Measurements from ENCODE around the gene GPRC5C. TPM values are rescaled to one million over a fixed set of nuclear protein-coding genes. Genes with fewer than 3 reads are reported as not detected.

Gene GPRC5C
- total and polyA plus RNA-seq, 2 experiments from 2014 or later, result 1.6 to 2.7 TPM

DNA sequence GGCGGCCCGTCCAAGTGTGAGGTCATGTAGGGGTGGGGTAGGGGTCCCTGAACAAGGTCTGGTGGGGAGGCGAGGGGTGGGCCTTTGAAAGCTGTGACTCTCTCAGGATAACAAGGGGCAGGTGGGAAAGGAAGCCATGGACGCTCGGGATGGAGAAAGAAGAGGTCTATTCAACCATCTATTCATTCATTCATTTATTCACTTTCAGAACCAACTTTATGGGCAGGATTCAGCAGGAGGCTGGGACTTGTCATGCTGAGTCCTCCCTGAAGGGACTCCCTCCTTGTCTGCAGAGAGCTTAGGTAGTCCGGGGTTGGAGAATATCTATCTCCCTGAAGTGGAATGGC lies 25.9 kb downstream of the GPRC5C start:
- H3K4me3 ChIP-seq, result no peak overlapping the region
- in situ Hi-C loops (cut with MboI), result no loop called here
- WGBS, 2 experiments (ENCODE audit: low coverage in 1 of 2, low lambda C conversion rate in 2 of 2, missing lambda C conversion rate in 2 of 2), result 29% methylated on average over 6 of the region's 6 CpGs
- no peak overlapping the region for H3K4me2 ChIP-seq (ENCODE audit: unreplicated experiment)
- H2AFZ ChIP-seq, result no peak overlapping the region
- no peaks in the 10 kb centered on the region for H3K9me3 ChIP-seq (ENCODE audit: low read depth)
- peaks cover 4% of the 10 kb centered on the region; the same call in 1 of the 2 replicates for H3K4me1 ChIP-seq (ENCODE audit: insufficient read depth)
- H3K27ac ChIP-seq, result no peak overlapping the region
- no peak for TF ChIP-seq EZH2 (IDR thresholded peaks at IDR 0.05; ENCODE audit: insufficient read depth, poor library complexity, severe bottlenecking)
- TF ChIP-seq EZH2phosphoT487 (IDR thresholded peaks at IDR 0.05; ENCODE audit: insufficient read depth, low read depth), result no peak
- H3F3A ChIP-seq (ENCODE audit: insufficient read depth), result no peaks in the 10 kb centered on the region
- no peak for DNase-seq
- no peaks in the 10 kb centered on the region for H4K20me1 ChIP-seq (ENCODE audit: insufficient read depth)
- no peaks in the 10 kb centered on the region for H3K27me3 ChIP-seq (replicated peaks; ENCODE audit: insufficient read depth)
- H3K36me3 ChIP-seq (ENCODE audit: low read depth), result no peaks in the 10 kb centered on the region
- H3K9me2 ChIP-seq (ENCODE audit: insufficient read depth), result no peaks in the 10 kb centered on the region
- H3K9ac ChIP-seq, result no peak overlapping the region
- no peaks in the 10 kb centered on the region for H3K79me2 ChIP-seq (ENCODE audit: insufficient read depth)

- Histone ChIP-seq H3K4me1 (ENCODE audit: insufficient read depth) (peaks cover 4% of the 10 kb centered on the region; the same call in 1 of the 2 replicates), H3K9me3 (ENCODE audit: low read depth) (no peaks in the 10 kb centered on the region), H3K27ac (no peak overlapping the region), H3K4me2 (ENCODE audit: unreplicated experiment) (no peak overlapping the region), H4K20me1 (ENCODE audit: insufficient read depth) (no peaks in the 10 kb centered on the region), H3K9ac (no peak overlapping the region), H2AFZ (no peak overlapping the region), H3K9me2 (ENCODE audit: insufficient read depth) (no peaks in the 10 kb centered on the region), H3F3A (ENCODE audit: insufficient read depth) (no peaks in the 10 kb centered on the region), H3K27me3 (replicated peaks; ENCODE audit: insufficient read depth) (no peaks in the 10 kb centered on the region), H3K4me3 (no peak overlapping the region), H3K36me3 (ENCODE audit: low read depth) (no peaks in the 10 kb centered on the region), H3K79me2 (ENCODE audit: insufficient read depth) (no peaks in the 10 kb centered on the region)
- no peak for DNase-seq
- TF ChIP-seq EZH2phosphoT487 (IDR thresholded peaks at IDR 0.05; ENCODE audit: insufficient read depth, low read depth) (no peak), EZH2 (IDR thresholded peaks at IDR 0.05; ENCODE audit: insufficient read depth, poor library complexity, severe bottlenecking) (no peak)
- in situ Hi-C loops (cut with MboI), result no loop called here
- 67 to 76% methylated on average over 3 of the region's 3 CpGs for WGBS, 2 experiments (ENCODE audit: low coverage in 1 of 2, low lambda C conversion rate in 2 of 2, missing lambda C conversion rate in 2 of 2)
Measured at GRCh38 chr17:74458835-74459234, 26.9 kb downstream of the GPRC5C start.

DNA sequence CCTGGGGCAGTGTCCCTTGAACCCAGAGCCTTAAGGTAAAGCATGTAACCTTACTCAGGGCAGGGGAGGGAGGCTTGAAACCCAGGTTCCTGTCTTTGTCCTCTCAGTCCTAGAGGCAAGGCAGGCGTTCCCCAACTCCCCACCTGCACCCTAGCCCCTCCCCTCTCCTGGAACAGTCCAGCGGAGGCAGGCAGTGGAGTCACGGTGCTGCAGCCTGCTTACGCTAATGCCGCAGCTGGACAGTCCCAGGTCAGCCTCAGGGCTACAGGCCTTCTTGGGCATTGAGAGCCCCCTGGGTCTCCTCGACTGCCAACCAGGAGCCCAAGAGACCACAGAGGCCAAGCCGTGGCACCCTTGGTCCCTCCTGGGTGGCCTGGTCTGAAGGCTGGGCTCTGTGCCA lies 27.7 kb downstream of the GPRC5C start:
- Histone ChIP-seq H3F3A (ENCODE audit: insufficient read depth) (no peaks in the 10 kb centered on the region), H3K9ac (no peak overlapping the region), H3K4me3 (no peak overlapping the region), H3K27me3 (replicated peaks; ENCODE audit: insufficient read depth) (no peaks in the 10 kb centered on the region), H3K27ac (no peak overlapping the region), H3K4me1 (ENCODE audit: insufficient read depth) (no peaks in the 10 kb centered on the region), H3K9me3 (ENCODE audit: low read depth) (no peaks in the 10 kb centered on the region), H3K79me2 (ENCODE audit: insufficient read depth) (no peaks in the 10 kb centered on the region), H3K9me2 (ENCODE audit: insufficient read depth) (no peaks in the 10 kb centered on the region), H3K4me2 (ENCODE audit: unreplicated experiment) (no peak overlapping the region), H2AFZ (no peak overlapping the region), H3K36me3 (ENCODE audit: low read depth) (no peaks in the 10 kb centered on the region), H4K20me1 (ENCODE audit: insufficient read depth) (no peaks in the 10 kb centered on the region)
- 51 to 55% methylated on average over 7 of the region's 7 CpGs for WGBS, 2 experiments (ENCODE audit: low coverage in 1 of 2, low lambda C conversion rate in 2 of 2, missing lambda C conversion rate in 2 of 2)
- in situ Hi-C loops (cut with MboI), result no loop called here
- no peak for DNase-seq
- no peak for TF ChIP-seq EZH2 (IDR thresholded peaks at IDR 0.05; ENCODE audit: insufficient read depth, poor library complexity, severe bottlenecking)
- no peak for TF ChIP-seq EZH2phosphoT487 (IDR thresholded peaks at IDR 0.05; ENCODE audit: insufficient read depth, low read depth)

DNA sequence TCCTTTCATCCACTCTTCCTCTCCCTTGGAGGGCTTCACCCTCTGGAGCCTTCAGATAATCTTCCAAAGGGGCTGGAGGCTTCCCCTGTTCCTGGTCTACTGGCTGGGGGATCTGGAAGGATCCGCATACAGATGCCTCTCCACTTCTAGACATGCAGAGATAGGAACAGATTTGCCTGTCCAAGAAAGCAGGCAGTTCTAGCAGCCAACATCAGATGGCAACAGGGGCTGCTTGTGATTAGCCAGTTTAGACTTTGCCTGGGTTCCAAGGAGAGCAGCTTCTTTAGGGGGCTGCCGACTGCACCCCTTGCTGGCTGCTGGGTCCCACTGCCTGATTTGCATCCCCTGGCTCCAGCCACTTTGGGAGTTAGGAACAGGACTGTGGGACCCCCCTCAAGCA lies 28.4 kb downstream of the GPRC5C start:
- no peak overlapping the region for H3K27ac ChIP-seq
- no peak for TF ChIP-seq EZH2phosphoT487 (IDR thresholded peaks at IDR 0.05; ENCODE audit: insufficient read depth, low read depth)
- TF ChIP-seq EZH2 (IDR thresholded peaks at IDR 0.05; ENCODE audit: insufficient read depth, poor library complexity, severe bottlenecking), result no peak
- H3K27me3 ChIP-seq (replicated peaks; ENCODE audit: insufficient read depth), result no peaks in the 10 kb centered on the region
- 23 to 40% methylated on average over 2 of the region's 2 CpGs for WGBS, 2 experiments (ENCODE audit: low coverage in 1 of 2, low lambda C conversion rate in 2 of 2, missing lambda C conversion rate in 2 of 2)
- H3K79me2 ChIP-seq (ENCODE audit: insufficient read depth), result no peaks in the 10 kb centered on the region
- H3K4me2 ChIP-seq (ENCODE audit: unreplicated experiment), result no peak overlapping the region
- no peak overlapping the region for H3K9ac ChIP-seq
- no peaks in the 10 kb centered on the region for H3K36me3 ChIP-seq (ENCODE audit: low read depth)
- no peaks in the 10 kb centered on the region for H3F3A ChIP-seq (ENCODE audit: insufficient read depth)
- no peak overlapping the region for H3K4me3 ChIP-seq
- H3K4me1 ChIP-seq (ENCODE audit: insufficient read depth), result no peaks in the 10 kb centered on the region
- no peak overlapping the region for H2AFZ ChIP-seq
- in situ Hi-C loops (cut with MboI), result no loop called here
- no peaks in the 10 kb centered on the region for H3K9me2 ChIP-seq (ENCODE audit: insufficient read depth)
- DNase-seq, result no peak
- H4K20me1 ChIP-seq (ENCODE audit: insufficient read depth), result no peaks in the 10 kb centered on the region
- no peaks in the 10 kb centered on the region for H3K9me3 ChIP-seq (ENCODE audit: low read depth)

DNA sequence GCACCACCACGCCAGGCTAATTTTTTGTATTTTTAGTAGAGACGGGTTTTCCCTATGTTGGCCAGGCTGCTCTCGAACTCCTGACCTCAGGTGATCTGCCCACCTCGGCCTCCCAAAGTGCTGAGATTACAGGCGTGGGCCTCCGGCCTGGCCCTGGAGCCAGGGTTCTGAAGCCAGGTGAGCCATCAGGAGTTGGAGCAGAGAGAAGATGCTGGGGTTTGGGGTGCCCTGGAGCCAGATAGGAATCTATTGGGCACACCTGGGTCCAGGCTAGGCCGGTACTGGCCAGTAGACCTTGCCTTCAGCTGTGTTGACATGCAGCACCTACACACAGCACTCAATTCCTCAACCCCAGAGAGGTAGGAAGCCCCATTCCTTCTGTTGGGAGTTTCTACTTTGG lies 29.1 kb downstream of the GPRC5C start:
- H4K20me1 ChIP-seq (ENCODE audit: insufficient read depth), result no peaks in the 10 kb centered on the region
- no peaks in the 10 kb centered on the region for H3F3A ChIP-seq (ENCODE audit: insufficient read depth)
- no peaks in the 10 kb centered on the region for H3K36me3 ChIP-seq (ENCODE audit: low read depth)
- H3K9ac ChIP-seq, result no peak overlapping the region
- no peaks in the 10 kb centered on the region for H3K9me3 ChIP-seq (ENCODE audit: low read depth)
- H3K4me3 ChIP-seq, result no peak overlapping the region
- WGBS, 2 experiments (ENCODE audit: low coverage in 1 of 2, low lambda C conversion rate in 2 of 2, missing lambda C conversion rate in 2 of 2), result 71 to 79% methylated on average over 7 of the region's 7 CpGs
- in situ Hi-C loops (cut with MboI), result no loop called here
- no peaks in the 10 kb centered on the region; the same call in 1 of the 2 replicates for H3K27me3 ChIP-seq (replicated peaks; ENCODE audit: insufficient read depth)
- TF ChIP-seq EZH2phosphoT487 (IDR thresholded peaks at IDR 0.05; ENCODE audit: insufficient read depth, low read depth) (no peak), EZH2 (IDR thresholded peaks at IDR 0.05; ENCODE audit: insufficient read depth, poor library complexity, severe bottlenecking) (no peak)
- no peak overlapping the region for H2AFZ ChIP-seq
- H3K9me2 ChIP-seq (ENCODE audit: insufficient read depth), result no peaks in the 10 kb centered on the region
- no peak overlapping the region for H3K27ac ChIP-seq
- no peaks in the 10 kb centered on the region for H3K79me2 ChIP-seq (ENCODE audit: insufficient read depth)
- no peaks in the 10 kb centered on the region for H3K4me1 ChIP-seq (ENCODE audit: insufficient read depth)
- no peak overlapping the region for H3K4me2 ChIP-seq (ENCODE audit: unreplicated experiment)
- no peak for DNase-seq

Data from GM23248 (cell line).